Measurements from ENCODE around the gene CRTC2.

Gene CRTC2

GRCh38 chr1:153934746-153935145 is 23.7 kb downstream of the CRTC2 start:
- no peaks in the 10 kb centered on the region for H3K4me1 ChIP-seq (ENCODE audit: control insufficient read depth, insufficient read depth, low read length)
- H3K4me3 ChIP-seq (ENCODE audit: low read depth, low read length), result no peak overlapping the region
- H3K9ac ChIP-seq (ENCODE audit: low read length), result no peak overlapping the region
- H3K9me3 ChIP-seq (ENCODE audit: control insufficient read depth, insufficient read depth, low read depth, low read length), result no peaks in the 10 kb centered on the region
- no peaks in the 10 kb centered on the region for H3K27me3 ChIP-seq (ENCODE audit: control insufficient read depth, insufficient read depth, low read length)
- H3K36me3 ChIP-seq (ENCODE audit: control insufficient read depth, insufficient read depth, low read length), result peaks cover 87% of the 10 kb centered on the region
- H3K27ac ChIP-seq (ENCODE audit: low read depth, low read length), result no peak overlapping the region

GRCh38 chr1:153933955-153934354 is 24.5 kb downstream of the CRTC2 start:
- peaks cover 85% of the 10 kb centered on the region for H3K36me3 ChIP-seq (ENCODE audit: control insufficient read depth, insufficient read depth, low read length)
- H3K9ac ChIP-seq (ENCODE audit: low read length), result no peak overlapping the region
- H3K9me3 ChIP-seq (ENCODE audit: control insufficient read depth, insufficient read depth, low read depth, low read length), result no peaks in the 10 kb centered on the region
- H3K27ac ChIP-seq (ENCODE audit: low read depth, low read length), result no peak overlapping the region
- H3K4me3 ChIP-seq (ENCODE audit: low read depth, low read length), result no peak overlapping the region
- no peaks in the 10 kb centered on the region for H3K27me3 ChIP-seq (ENCODE audit: control insufficient read depth, insufficient read depth, low read length)
- no peaks in the 10 kb centered on the region for H3K4me1 ChIP-seq (ENCODE audit: control insufficient read depth, insufficient read depth, low read length)

GRCh38 chr1:153933430-153933829 is 25.0 kb downstream of the CRTC2 start:
- Histone ChIP-seq H3K4me3 (ENCODE audit: low read depth, low read length) (no peak overlapping the region), H3K27me3 (ENCODE audit: control insufficient read depth, insufficient read depth, low read length) (no peaks in the 10 kb centered on the region), H3K27ac (ENCODE audit: low read depth, low read length) (no peak overlapping the region), H3K9ac (ENCODE audit: low read length) (no peak overlapping the region), H3K36me3 (ENCODE audit: control insufficient read depth, insufficient read depth, low read length) (peaks cover 82% of the 10 kb centered on the region), H3K4me1 (ENCODE audit: control insufficient read depth, insufficient read depth, low read length) (no peaks in the 10 kb centered on the region), H3K9me3 (ENCODE audit: control insufficient read depth, insufficient read depth, low read depth, low read length) (no peaks in the 10 kb centered on the region)

GRCh38 chr1:153932156-153933131 is 26.0 kb downstream of the CRTC2 start:
- Histone ChIP-seq H3K36me3 (ENCODE audit: control insufficient read depth, insufficient read depth, low read length) (peaks cover 76% of the 10 kb centered on the region), H3K9me3 (ENCODE audit: control insufficient read depth, insufficient read depth, low read depth, low read length) (no peaks in the 10 kb centered on the region), H3K9ac (ENCODE audit: low read length) (no peak overlapping the region), H3K4me1 (ENCODE audit: control insufficient read depth, insufficient read depth, low read length) (no peaks in the 10 kb centered on the region), H3K27ac (ENCODE audit: low read depth, low read length) (no peak overlapping the region), H3K27me3 (ENCODE audit: control insufficient read depth, insufficient read depth, low read length) (no peaks in the 10 kb centered on the region), H3K4me3 (ENCODE audit: low read depth, low read length) (no peak overlapping the region)

- Histone ChIP-seq H3K9me3 (ENCODE audit: control insufficient read depth, insufficient read depth, low read depth, low read length) (no peaks in the 10 kb centered on the region), H3K9ac (ENCODE audit: low read length) (no peak overlapping the region), H3K27ac (ENCODE audit: low read depth, low read length) (no peak overlapping the region), H3K4me1 (ENCODE audit: control insufficient read depth, insufficient read depth, low read length) (no peaks in the 10 kb centered on the region), H3K4me3 (ENCODE audit: low read depth, low read length) (no peak overlapping the region), H3K27me3 (ENCODE audit: control insufficient read depth, insufficient read depth, low read length) (no peaks in the 10 kb centered on the region), H3K36me3 (ENCODE audit: control insufficient read depth, insufficient read depth, low read length) (peaks cover 56% of the 10 kb centered on the region)
Observed at GRCh38 chr1:153929981-153930948, 28.1 kb downstream of the CRTC2 start.

DNA sequence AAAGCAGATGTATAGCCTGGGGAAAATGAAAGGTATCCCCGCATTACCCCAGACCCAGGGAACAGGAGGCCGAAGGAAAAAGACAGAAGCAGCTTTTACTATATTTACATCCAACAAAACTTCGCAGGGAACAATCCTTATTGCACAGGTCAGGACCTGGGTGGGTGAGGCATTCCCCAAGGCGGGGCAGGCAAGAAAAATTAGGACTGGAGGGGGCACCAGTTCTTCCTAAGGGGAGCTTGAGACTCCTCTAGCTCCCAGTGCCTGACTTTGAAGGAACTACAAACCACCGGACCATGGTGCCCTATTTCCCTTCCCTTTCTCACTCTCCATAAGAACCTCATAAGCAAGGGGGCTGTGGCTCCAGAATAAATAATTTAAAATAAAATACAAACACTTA is 29.0 kb downstream of the CRTC2 start:
- Histone ChIP-seq H3K4me3 (ENCODE audit: low read depth, low read length) (no peak overlapping the region), H3K9me3 (ENCODE audit: control insufficient read depth, insufficient read depth, low read depth, low read length) (no peaks in the 10 kb centered on the region), H3K4me1 (ENCODE audit: control insufficient read depth, insufficient read depth, low read length) (no peaks in the 10 kb centered on the region), H3K27me3 (ENCODE audit: control insufficient read depth, insufficient read depth, low read length) (no peaks in the 10 kb centered on the region), H3K36me3 (ENCODE audit: control insufficient read depth, insufficient read depth, low read length) (peaks cover 48% of the 10 kb centered on the region), H3K9ac (ENCODE audit: low read length) (no peak overlapping the region), H3K27ac (ENCODE audit: low read depth, low read length) (no peak overlapping the region)

- no peaks in the 10 kb centered on the region for H3K9me3 ChIP-seq (ENCODE audit: control insufficient read depth, insufficient read depth, low read depth, low read length)
- no peak overlapping the region for H3K9ac ChIP-seq (ENCODE audit: low read length)
- no peak overlapping the region for H3K27ac ChIP-seq (ENCODE audit: low read depth, low read length)
- H3K4me1 ChIP-seq (ENCODE audit: control insufficient read depth, insufficient read depth, low read length), result no peaks in the 10 kb centered on the region
- H3K4me3 ChIP-seq (ENCODE audit: low read depth, low read length), result no peak overlapping the region
- no peaks in the 10 kb centered on the region for H3K27me3 ChIP-seq (ENCODE audit: control insufficient read depth, insufficient read depth, low read length)
- peaks cover 42% of the 10 kb centered on the region for H3K36me3 ChIP-seq (ENCODE audit: control insufficient read depth, insufficient read depth, low read length)
Observed at GRCh38 chr1:153928791-153929341, 29.5 kb downstream of the CRTC2 start.

DNA sequence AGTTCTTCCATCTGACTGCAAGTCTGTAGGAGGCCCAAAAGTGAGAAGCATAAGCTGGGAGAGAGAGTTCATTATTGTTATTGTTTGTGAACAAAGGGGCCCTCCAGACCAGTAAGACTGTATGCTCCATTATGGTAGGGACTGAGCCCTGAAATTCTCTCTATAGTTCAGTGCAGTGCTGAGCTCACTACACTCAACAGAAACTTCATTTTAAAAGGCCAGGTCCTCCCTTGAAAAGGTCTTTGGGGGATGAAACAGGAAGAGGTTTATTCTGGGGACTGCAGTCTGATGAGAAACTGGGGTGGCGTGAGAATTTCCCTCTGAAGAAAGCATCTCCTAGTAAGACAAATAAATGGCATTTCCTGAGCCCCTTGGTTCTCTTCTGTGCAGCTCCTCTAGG is 30.2 kb downstream of the CRTC2 start:
- peaks cover 37% of the 10 kb centered on the region for H3K36me3 ChIP-seq (ENCODE audit: control insufficient read depth, insufficient read depth, low read length)
- no peak overlapping the region for H3K27ac ChIP-seq (ENCODE audit: low read depth, low read length)

GRCh38 chr1:153926405-153926804 is 32.0 kb downstream of the CRTC2 start:
- no peaks in the 10 kb centered on the region for H3K9me3 ChIP-seq (ENCODE audit: control insufficient read depth, insufficient read depth, low read depth, low read length)
- no peaks in the 10 kb centered on the region for H3K27me3 ChIP-seq (ENCODE audit: control insufficient read depth, insufficient read depth, low read length)
- H3K4me3 ChIP-seq (ENCODE audit: low read depth, low read length), result no peak overlapping the region

More for the DNA sequence above, 30.2 kb downstream of the CRTC2 start:
- H3K9ac ChIP-seq (ENCODE audit: low read length), result no peak overlapping the region
- no peaks in the 10 kb centered on the region for H3K4me1 ChIP-seq (ENCODE audit: control insufficient read depth, insufficient read depth, low read length)
- H3K27me3 ChIP-seq (ENCODE audit: control insufficient read depth, insufficient read depth, low read length), result no peaks in the 10 kb centered on the region
- no peak overlapping the region for H3K4me3 ChIP-seq (ENCODE audit: low read depth, low read length)
- no peaks in the 10 kb centered on the region for H3K9me3 ChIP-seq (ENCODE audit: control insufficient read depth, insufficient read depth, low read depth, low read length)

DNA sequence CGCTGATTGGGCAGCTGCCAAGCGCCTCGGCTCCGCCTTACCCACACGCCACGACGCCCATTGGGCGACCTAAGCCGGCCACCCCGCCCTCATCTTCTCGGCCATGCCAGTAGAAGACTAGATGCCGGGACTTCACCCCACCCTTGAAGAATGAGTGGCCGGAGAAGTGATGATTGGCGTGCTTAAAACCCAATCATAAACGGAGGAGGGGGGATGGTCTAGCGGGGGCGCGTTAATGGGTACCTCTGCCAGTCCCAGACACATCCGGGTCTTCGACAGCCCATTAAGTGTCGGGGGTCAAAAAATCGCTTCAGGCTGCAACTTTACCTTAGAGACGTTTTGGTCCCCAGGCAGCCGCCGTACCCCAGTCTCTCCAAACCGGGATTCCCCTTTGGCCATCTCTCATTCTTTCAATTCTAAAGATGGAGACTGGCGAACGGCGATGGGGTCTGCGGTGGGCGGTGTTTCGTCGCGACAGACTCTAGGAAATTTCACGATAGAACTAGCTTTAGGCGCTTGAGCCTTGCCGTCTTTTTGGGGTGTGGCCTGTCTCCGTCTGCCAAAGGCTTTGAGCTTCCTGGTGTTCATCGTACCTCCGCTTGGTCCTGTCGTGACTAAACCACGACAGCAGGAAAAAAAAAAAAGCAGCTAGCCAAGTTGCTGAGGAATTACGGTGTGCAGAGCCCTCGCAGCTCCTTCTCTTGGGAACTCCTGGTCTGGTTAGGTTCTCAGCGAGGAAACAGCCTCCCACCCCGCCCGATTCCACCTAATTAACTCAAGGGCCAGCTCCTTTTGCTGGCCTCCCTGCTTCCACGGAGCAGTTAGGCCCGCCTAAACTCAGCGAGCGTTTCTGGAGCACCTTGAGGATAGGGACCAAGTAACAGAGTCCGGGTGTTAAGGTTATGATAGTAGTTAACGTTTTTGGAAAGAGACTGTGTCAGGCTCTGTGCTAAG is 35.2 kb downstream of the CRTC2 start, which contains the start of gene GATAD2B:
TSS of gene GATAD2B (minus strand) at position 1 of the 954 bp plus-strand sequence. CDS start 94,625 bp downstream, outside the sequence.
- peaks cover 9% of the 10 kb centered on the region; the same call in 1 of the 2 replicates for H3K36me3 ChIP-seq (ENCODE audit: control insufficient read depth, insufficient read depth, low read length)
- H3K9me3 ChIP-seq (ENCODE audit: control insufficient read depth, insufficient read depth, low read depth, low read length), result no peaks in the 10 kb centered on the region
- H3K27me3 ChIP-seq (ENCODE audit: control insufficient read depth, insufficient read depth, low read length), result no peaks in the 10 kb centered on the region
- H3K27ac ChIP-seq (ENCODE audit: low read depth, low read length), result peak within 1 kb of the TSS; percentile 79; the same call in 1 of the 2 replicates
- peak within 1 kb of the TSS; percentile 90 for H3K9ac ChIP-seq (ENCODE audit: low read length)
- H3K4me1 ChIP-seq (ENCODE audit: control insufficient read depth, insufficient read depth, low read length), result peaks cover 17% of the 10 kb centered on the region
- peak within 1 kb of the TSS; percentile 83 for H3K4me3 ChIP-seq (ENCODE audit: low read depth, low read length)

More at GRCh38 chr1:153926405-153926804, 32.0 kb downstream of the CRTC2 start:
- Histone ChIP-seq H3K27ac (ENCODE audit: low read depth, low read length) (no peak overlapping the region), H3K9ac (ENCODE audit: low read length) (no peak overlapping the region), H3K36me3 (ENCODE audit: control insufficient read depth, insufficient read depth, low read length) (peaks cover 22% of the 10 kb centered on the region), H3K4me1 (ENCODE audit: control insufficient read depth, insufficient read depth, low read length) (no peaks in the 10 kb centered on the region)
